Lower leg skin (tissue), 4 donors: ENCODE data around the gene ABHD4. TPM values are rescaled to one million over a fixed set of nuclear protein-coding genes. Genes with fewer than 3 reads are reported as not detected.
"Not testable (repeated sequence)": the region's sequence is repeated elsewhere in the genome, so short reads cannot be mapped to it uniquely, and the experiment has no call there.

ENCODE experiments used
- DNase-seq, 2 donors: peaks; one replicate each; pipeline ENCODE4 v3.0.0-alpha.2; 2019; ENCODE audit warnings: low spot score in 2 of 2
- H3K4me3 ChIP-seq: fragments of 200-600 bp; sonication (generic); 2 replicates; pipeline ENCODE4 v1.5.1; 2017; ENCODE audit warnings: mild to moderate bottlenecking, low read depth; ENCODE audit not compliant: poor library complexity, severe bottlenecking
- POLR2A ChIP-seq, 2 donors: fragments of 450-650 bp; IDR thresholded peaks; one replicate each; pipeline ENCODE4 v1.6.1; 2016 to 2017; ENCODE audit warnings: antibody characterized with exemption in 2 of 2, mild to moderate bottlenecking in 1 of 2, moderate library complexity in 1 of 2
- WGBS, 2 donors: methylation state at CpG; one replicate each; pipeline ENCODE4 v1.1.5; 2018; 5-methylcytosine and 5-hydroxymethylcytosine counted together
- intact Hi-C: fragments of 100-400 bp; cut with DNase I; formaldehyde crosslinking; loops from one replicate; pipeline ENCODE4 v1.15.0; 2023; ENCODE audit warnings: low total_unique reads
- total RNA-seq, 4 donors: library from RNA; depleted of rRNA; stranded (reverse); fragments of >200 nt; gene quantifications; one replicate each; pipeline ENCODE4 v1.1.0, GENCODE V29; 2016
- TF ChIP-seq, protein P1 (sequence below), 3 donors: fragments of 450-650 bp; IDR thresholded peaks; one replicate each; pipeline ENCODE4 v1.5.1; 2016; ENCODE audit warnings: antibody characterized with exemption in 3 of 3, mild to moderate bottlenecking in 3 of 3, moderate library complexity in 2 of 3

ABHD4 gene
- total RNA-seq, 4 donors from 2014 or later = 20.5 to 29.3 (median 28.5) TPM

GRCh38 chr14:22630486-22630885 lies 32.4 kb downstream of the ABHD4 start:
- intact Hi-C loops = no loop called here
- no peak for DNase-seq
- TF ChIP-seq POLR2A (IDR thresholded peaks at IDR 0.05) = no peak
- TF ChIP-seq, protein P1, sequence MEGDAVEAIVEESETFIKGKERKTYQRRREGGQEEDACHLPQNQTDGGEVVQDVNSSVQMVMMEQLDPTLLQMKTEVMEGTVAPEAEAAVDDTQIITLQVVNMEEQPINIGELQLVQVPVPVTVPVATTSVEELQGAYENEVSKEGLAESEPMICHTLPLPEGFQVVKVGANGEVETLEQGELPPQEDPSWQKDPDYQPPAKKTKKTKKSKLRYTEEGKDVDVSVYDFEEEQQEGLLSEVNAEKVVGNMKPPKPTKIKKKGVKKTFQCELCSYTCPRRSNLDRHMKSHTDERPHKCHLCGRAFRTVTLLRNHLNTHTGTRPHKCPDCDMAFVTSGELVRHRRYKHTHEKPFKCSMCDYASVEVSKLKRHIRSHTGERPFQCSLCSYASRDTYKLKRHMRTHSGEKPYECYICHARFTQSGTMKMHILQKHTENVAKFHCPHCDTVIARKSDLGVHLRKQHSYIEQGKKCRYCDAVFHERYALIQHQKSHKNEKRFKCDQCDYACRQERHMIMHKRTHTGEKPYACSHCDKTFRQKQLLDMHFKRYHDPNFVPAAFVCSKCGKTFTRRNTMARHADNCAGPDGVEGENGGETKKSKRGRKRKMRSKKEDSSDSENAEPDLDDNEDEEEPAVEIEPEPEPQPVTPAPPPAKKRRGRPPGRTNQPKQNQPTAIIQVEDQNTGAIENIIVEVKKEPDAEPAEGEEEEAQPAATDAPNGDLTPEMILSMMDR (IDR thresholded peaks at IDR 0.05) = no peak
- 67 to 69% methylated on average over 2 of the region's 2 CpGs for WGBS, 2 donors
- H3K4me3 ChIP-seq = no peak overlapping the region

DNA sequence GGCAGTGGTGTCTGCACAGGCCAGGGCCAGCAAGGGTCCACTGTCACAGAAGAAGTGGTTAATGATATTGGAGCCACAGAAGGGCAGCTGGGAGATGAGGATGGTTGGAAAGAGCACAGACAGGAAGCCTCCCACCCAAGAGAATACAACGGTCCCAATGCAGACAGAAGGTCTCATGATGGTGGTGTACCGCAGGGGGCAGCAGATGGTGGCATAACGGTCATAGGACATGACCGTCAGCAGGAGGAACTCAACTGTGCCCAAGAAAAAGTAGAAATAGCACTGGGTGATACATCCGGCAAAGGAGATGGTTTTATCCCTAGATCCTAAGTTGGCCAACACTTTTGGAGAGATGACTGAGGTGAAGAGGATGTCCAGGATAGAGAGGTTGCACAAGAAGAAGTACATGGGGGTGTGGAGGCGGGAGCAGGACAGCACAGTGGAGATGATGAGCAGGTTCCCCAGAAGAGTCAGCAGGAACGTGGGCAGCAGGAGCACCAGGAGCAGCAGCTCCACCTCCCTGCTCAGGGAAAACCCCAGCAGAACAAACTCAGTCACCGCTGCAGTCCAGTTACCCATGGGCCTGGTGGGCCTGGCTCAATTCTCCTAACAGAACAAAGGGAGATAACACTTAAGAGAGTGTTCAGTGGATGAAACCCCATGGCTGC lies 36.3 kb downstream of the ABHD4 start:
- H3K4me3 ChIP-seq = no peak overlapping the region
- DNase-seq = no peak
- WGBS, 2 donors = 81 to 85% methylated on average over 8 of the region's 8 CpGs
- intact Hi-C loops = no loop called here
- TF ChIP-seq POLR2A (IDR thresholded peaks at IDR 0.05) = no peak
- TF ChIP-seq, protein P1 (IDR thresholded peaks at IDR 0.05) = no peak

- 27 to 74% methylated on average over 1 of the region's 1 CpG for WGBS, 2 donors
- intact Hi-C loops, DNase-seq, H3K4me3 ChIP-seq: not testable (repeated sequence)
These were observed 37.9 kb downstream of the ABHD4 start for GRCh38 chr14:22635980-22636379.

DNA sequence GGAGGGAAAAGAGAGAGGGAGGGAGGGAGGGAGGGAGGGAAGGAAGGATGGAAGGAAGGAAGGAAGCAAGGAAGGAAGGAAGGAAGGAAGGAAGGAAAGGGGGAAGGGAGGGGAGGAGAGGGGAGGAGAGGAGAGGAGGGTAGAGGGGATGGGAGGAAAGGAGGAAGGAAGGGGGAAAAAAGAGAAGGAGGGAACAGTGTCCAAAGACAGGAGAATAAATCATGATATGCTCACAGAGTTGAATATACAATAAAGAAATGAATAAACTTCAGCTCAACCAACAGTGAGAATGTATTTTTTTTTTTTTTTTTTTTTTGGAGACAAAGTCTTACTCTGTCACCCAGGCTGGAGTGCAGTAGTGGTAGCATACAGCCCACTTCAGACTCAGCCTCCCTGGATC lies 42.1 kb downstream of the ABHD4 start:
- intact Hi-C loops = no loop called here
- DNase-seq = no peak
- TF ChIP-seq, protein P1 (IDR thresholded peaks at IDR 0.05) = no peak
- TF ChIP-seq POLR2A (IDR thresholded peaks at IDR 0.05) = no peak
- no peak overlapping the region for H3K4me3 ChIP-seq

DNA sequence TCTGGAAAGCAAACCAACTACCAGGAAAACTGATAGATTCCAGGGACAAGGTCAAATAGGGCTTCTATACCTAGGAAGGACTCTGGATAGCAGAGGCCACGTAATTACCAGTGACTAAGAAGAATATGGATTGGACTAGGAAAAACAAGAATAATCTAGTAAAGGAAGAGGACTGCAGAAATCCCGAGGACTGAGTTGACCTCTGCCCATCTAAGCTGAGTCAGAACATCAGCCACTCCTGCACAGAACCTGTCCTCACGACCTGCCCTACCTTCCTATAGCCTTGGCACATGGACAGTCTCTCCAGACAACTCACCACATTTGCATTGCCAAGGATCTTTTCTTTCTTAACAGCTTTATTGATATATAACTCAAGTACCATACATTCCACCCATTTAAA lies 43.7 kb downstream of the ABHD4 start:
- WGBS, 2 donors = 52% methylated on average over 3 of the region's 3 CpGs
- no peak overlapping the region for H3K4me3 ChIP-seq
- TF ChIP-seq, protein P1 (IDR thresholded peaks at IDR 0.05) = no peak
- no peak for TF ChIP-seq POLR2A (IDR thresholded peaks at IDR 0.05)
- DNase-seq = no peak
- intact Hi-C loops = no loop called here

DNA sequence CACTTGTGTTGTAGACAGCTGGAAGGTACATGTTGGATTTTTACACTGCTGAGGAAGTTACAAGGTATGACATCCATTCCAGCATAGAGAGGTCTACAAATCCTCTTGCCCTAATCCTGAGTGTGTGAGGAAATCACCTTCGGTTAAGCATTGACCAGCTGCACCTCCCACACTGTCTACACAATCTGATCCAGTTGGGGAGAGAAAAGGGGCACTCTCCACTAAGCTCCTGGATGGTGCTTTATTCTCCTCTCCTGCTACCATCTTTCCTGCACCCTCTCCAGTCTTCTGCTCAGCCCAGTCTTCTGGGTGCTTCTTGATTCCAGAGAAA lies 46.2 kb downstream of the ABHD4 start, which contains the start of gene OR6J1:
Gene OR6J1, minus strand, starts transcription at position 48 of the 331 bp plus-strand sequence. CDS start 9,541 bp downstream, outside the sequence.
- no peak for TF ChIP-seq POLR2A (IDR thresholded peaks at IDR 0.05)
- TF ChIP-seq, protein P1 (IDR thresholded peaks at IDR 0.05) = no peak
- no peak for DNase-seq
- no peak within 1 kb of the TSS for H3K4me3 ChIP-seq
- intact Hi-C loops = no loop called here
- WGBS, 2 donors = 70 to 75% methylated on average over 1 of the region's 1 CpG
